ENCODE results near the gene DIAPH3.

The DIAPH3 gene

DNA sequence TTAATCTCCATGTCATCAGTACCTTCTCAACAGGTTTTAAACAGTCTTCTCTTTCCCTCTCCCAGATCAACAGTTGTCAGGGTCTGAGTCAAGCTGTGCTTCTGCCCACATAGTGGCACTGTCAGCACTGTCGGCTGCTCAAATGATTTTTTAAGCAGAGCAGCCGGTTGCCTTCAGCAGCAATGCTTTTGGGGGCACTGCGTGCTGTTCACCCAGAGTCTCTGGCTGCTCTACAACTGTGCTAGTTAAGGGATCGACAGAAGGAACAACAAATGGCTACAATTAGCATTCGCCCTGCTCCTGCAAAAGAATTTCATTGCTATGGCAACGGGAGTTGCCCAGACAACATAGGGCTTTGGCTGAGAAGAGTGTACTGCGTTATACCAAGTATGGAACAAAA, 412.9 kb downstream of the DIAPH3 start:
- no peak for DNase-seq

DNA sequence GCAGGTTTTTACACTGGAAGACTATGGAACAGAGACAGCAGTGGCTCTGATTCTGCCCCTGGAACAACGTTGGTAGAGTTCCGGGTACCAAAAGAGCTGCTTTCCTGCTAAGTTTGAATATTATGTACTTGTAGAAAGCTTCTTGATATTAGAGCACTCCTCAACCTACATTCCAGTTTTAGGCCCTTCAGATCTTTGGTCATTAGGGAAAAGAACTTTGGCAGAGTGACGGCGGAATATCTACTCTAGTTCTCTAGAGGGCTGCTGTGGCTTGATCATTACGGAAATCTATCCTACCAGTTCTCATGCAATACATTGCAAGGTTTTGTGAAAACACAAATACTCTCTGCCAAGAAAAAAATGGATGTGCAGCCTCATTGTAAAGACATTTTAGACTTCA, 415.7 kb downstream of the DIAPH3 start:
- DNase-seq: no peak

GRCh38 chr13:59747529-59747928, 416.2 kb downstream of the DIAPH3 start:
- DNase-seq: no peak

DNA sequence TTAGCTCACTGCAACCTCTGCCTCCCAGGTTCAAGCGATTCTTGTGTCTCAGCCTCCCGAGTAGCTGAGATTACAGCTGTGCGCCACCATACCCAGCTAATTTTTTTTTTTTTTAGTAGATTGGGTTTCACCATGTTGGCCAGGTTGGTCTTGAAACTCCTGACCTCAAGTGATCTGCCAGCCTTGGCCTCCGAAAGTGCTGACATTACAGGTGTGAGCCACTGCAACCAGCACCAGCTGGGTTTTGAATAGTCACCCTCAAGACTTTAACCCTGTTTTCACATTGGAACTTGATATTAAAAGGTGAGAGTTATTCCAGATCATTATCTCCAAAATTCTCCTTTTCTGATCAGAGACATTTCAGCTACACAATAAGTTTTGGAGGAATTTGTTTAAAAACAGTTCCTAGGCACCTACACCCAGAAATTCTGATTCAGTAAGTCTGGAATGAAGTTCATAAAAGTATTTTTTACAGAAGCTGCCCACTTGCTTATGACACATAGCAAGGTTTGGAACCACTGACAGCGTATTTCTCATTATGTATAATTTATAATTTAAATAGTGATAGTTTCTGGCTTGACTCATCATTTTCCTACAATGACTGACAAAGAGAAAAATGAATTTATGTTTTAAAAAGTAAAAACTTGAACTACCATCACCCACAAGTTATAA, 417.3 kb downstream of the DIAPH3 start:
- DNase-seq: no peak

- no peak for DNase-seq
These were observed 418.3 kb downstream of the DIAPH3 start for GRCh38 chr13:59745392-59745788.

DNA sequence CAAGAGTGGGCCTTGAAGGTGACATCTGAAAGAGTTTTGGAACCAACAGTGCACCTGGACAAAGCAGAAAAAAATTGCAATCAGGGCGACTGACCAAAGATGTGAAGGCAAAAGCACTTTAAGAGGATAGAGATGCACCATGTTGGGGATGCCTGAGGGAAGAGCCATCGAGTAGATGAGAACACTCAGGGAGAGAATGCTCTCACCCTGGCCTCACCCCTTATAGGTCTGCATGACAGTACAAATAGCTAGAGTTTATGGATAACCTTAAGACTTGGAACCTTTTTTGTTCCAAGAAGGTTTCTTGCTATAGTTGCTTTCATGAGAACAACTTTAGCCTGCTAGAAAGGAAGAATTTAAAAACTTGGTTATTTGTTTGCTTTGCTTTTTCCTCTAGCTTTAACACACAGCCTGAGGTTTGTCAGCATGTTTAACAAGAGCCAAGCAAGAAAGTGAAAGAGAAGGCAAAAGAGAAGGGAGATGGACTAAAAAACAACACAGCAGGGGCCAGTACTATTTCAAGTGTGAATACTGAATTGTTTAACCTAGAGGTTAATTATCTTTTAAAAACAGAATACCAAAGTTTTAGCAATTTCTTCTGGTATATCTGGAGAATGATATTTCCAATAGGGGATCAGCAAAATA, 418.9 kb downstream of the DIAPH3 start:
- DNase-seq: no peak

DNA sequence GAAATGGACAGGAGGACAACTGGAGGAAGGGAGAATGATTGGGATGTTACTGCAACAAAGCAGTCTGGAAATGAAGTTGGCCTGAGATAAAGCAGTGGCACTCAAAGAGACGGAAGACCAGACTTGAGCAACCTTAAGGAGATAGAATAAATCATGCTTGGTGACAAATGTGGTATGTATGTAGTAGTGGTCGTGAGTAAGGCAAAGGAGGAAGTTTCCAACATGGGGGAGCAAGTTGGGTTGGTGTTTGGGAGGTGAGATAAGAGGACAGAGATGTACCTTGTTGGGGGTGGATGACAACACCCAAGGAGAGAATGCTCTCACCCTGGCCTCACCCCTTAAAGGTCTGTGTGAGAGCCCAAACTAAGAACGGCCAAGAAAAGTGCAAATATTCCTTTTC, 420.5 kb downstream of the DIAPH3 start:
- no peak for DNase-seq

- DNase-seq: no peak
These were observed 421.3 kb downstream of the DIAPH3 start for GRCh38 chr13:59742467-59742866.

DNA sequence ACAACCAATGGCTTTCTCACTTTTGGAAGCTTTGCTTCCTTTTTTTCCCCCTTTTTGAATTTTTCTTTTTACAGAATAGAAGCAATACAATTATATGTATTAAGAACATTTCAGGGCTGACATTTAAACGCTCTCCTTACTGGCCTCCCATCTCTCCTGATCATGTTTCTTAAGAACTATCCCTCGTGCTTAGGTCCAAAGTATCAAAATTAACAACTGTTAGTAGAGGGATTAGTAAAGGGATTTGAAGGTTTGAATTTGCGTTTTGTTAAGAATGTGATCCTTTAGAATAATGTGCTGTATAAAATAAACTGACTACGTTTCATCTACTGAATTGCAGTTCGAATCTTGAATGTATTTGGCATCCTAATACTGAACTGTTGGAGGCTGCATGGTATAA, 424.8 kb downstream of the DIAPH3 start:
- no peak for DNase-seq

DNA sequence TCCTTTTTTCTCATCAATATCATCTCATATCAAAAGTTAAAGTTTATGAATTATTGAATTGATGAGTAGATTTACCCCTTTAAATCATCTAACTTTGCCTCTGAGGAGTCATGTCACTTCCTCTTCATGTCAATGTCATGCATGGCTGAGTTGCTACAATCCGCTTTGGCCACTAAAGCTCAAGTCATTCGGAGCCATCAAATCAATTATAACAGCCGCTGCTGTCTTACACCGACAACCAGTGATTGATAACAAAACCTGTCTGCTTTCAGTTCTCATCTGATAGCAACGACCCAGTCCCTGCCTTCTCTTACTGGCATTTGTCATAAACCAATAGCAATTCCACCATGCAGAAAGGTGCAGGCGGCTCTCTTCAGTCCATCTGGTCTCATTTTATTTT, 429.3 kb downstream of the DIAPH3 start:
- no peak for DNase-seq

- DNase-seq: no peak
These were observed 430.0 kb downstream of the DIAPH3 start for GRCh38 chr13:59733744-59734143.

- no peak for DNase-seq
These were observed 433.7 kb downstream of the DIAPH3 start for GRCh38 chr13:59730026-59730425.

- no peak for DNase-seq
These were observed 434.7 kb downstream of the DIAPH3 start for GRCh38 chr13:59728896-59729545.

DNA sequence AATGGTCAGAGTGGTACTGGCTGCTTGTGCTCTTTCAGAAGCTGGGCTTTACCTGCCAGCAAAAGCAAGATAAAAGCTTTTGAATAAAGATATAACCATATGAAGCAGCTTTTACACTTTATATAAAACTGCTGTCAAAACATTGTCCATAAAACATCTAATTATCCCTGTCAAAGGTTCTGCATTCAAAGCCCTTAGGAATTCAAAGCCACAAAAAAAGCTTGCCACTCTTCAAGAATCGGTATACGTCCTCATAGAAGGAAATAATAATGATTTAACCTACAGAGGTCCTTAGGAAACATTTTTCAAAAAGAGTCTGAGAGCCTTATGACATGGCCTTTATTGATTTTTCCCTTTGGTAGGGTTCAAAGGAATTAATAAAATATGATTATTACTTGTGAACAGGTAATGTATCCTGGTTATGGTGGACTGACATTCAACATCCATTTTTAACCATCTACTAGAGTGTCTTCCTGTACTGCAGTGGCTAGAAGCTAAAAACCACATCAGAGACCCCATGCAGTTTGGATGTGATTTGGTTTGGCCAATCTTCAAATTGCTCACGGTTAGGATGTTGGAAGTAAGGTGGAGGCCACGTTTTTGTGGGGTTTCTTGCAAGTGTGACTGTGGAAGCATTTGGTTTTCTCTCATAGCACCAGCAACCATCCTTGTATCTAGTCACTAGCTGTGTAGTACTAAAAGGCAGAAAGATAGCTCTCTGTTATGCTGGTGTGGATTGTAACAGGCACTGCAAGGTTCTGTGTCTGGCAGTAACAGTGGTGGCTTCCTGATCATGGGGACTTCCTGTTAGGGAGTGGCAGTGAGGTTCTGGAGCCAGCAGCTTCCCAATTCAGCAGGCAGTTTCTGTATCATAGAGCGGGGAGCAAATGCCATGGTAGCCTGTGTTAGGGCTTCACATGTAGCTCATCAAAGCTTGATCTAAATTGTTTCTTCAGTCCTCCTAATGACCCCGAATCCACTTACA, 441.5 kb downstream of the DIAPH3 start:
- no peak for DNase-seq

DNA sequence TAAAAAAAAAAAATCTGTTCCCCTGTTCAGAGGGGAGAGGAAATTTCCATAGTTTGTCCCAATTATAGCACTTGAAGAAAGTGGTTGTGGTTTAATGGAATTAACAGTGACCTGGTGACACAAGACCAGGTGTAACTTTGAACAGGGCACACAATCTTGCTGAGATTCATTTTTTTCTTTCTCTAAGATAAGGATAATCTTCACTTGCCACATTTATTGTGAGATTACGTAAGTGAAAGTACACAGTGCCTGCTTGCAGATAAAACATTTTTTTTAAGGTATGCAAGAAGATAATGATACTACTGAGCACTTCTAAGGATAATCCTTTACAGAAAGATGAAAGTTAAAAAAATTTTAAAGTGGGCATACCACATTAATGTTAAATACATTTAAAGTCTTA, 448.1 kb downstream of the DIAPH3 start:
- no peak for DNase-seq

DNA sequence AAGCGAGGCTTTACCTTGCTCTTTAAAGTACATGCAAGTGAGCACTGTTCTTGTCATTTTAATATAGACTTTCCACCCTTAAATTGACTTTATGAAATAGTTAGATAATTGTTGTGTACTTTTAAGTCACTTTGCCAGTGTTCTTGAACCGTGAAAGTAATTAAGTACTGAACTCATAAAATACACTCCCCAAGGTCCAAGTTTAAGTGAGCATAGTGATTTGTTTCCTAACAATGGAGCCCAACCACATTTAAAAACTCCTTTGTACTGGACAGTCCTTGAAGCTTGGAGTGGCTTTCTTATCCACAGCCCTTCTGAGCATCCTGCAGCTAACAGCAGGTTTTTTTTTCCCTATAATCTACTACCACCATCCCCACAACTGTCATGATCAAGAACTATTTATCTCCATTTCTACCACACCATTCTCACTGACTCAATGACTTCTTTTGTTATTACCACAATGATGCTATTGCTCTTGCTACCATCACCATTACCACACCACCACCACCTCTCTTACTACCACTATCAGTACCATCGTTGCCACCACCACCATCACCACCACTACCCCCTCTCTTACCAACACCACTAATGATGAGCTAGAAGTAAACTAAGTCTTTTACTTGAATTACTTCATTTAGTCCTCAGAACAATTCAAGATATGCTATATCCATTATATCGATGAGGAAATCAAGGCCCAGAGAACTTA, 452.6 kb downstream of the DIAPH3 start:
- no peak for DNase-seq

DNA sequence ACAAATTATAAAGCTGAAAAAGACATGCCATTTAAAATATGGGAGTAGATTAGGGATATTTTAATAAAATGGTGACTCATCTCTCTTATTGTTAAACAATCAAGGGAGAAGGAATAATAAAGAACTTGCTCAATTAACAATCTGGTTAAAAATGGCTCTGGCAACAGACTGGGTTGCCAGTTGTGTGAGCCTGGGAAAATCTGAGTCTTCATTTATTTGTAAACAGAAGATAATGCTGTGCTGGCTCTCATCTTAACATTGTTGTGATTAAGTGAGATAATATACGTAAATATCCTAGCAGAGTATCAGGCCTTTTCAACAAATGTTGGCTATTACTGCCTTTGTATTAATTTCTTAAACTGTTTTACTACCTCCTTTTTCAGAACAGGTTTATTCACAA, 453.3 kb downstream of the DIAPH3 start:
- no peak for DNase-seq

DNA sequence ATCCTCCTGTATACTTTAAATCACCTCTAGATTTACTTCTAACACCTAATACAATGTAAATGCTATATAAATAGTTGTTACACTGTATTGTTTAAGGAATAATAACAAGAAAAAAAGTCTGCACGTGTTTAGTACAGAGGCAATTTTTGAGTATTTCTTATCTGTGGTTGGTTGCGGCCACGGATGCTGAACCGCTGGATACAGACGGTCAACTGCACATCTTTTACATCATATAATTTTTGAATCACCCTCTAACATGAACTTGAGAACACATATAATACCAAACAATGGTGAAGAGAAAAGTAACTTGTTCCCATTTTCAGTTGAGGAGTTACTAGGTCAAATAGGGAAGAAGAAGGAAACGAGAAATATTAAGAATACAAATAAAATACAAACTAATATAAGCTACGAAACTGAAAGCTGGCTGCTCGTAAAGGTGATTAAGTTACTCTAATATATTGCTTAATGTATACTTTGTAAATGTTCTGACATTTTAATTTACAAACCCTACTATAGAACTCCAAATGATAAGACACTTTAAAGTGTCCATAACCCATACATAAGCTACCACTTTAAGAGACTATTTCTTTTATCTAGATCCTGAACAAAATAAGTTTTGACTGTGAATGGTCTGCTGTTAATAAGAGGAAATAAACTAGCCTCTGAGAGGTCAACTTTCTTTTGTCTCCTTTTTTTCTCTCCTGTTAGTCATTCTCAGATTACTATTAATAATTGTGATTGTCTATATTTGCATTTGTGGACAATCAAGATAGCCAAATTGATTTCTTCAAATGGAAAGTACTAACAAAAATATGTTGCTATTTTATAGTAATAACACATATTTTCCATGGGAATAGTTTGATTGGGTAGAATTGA, 457.4 kb downstream of the DIAPH3 start:
- DNase-seq: no peak

DNA sequence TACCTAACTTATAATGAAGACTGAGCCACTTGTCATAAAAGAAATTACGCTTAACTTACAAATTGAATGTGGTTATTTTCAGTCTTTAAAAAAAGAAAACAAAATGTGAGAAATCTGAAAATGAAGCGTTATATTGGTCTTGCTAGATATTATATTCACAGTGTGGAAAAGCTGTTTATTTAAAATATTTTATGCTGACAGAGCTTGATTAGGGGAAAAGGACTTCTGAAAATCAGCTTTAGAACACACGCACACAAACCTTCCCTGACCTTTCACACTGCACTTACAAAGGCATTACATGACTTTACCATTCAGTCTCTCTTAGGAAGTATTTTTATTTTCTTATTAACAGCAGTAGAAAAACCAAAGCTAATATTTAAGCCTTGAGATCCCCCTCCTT, 461.5 kb downstream of the DIAPH3 start:
- no peak for DNase-seq

DNA sequence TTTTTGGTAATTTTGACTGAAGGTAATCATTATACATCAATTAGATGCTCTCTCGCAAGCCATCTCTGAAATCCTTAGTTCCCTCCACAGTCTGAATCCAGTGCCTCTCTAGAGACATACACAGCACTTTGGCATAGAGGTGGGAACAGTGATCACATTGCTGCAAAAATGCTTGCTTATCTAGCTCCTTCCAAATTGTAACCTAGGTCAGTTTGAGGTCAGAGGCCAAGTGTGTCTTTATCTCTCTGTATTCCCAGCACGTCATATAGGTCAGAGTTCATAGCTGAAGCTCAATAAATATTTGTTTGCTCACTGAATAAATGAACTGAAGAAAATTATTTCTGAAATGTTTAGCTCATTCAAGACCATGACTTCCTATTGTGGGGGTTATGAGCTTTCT, 462.5 kb downstream of the DIAPH3 start:
- no peak for DNase-seq

DNA sequence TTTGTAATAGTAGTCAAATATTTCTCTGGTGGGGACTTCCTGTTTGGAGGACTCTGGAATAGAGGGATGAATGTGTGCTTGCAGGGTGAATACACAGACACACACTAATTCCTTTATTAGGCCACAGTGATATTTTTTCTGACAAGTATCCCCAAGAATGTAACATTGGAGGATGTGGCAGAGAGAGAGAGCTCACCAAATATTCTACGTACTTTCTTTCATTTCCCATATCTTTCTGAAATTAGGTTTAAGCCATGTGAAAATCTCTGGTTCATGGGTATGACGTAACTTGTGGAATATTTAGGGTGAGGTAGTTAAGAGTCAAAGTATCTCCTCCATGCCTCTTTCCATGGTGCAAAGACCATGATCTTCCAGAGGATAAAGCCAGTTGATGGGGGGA, 463.4 kb downstream of the DIAPH3 start:
- DNase-seq: no peak

- DNase-seq: no peak
These were observed 467.5 kb downstream of the DIAPH3 start for GRCh38 chr13:59696271-59696670.

Data from CD4-positive, alpha-beta T cell treated with Interleukin-12 subunit alpha and Interleukin-12 subunit beta, for 1 hour (primary cell).